Hippocampal formation (tissue), 2 donors: ENCODE results near the gene DEFB114.

ENCODE experiments used
- DNase-seq, 2 donors: peaks; one replicate each; lab custom pipeline; 2025; lab: John Stamatoyannopoulos, UW

DEFB114 gene

GRCh38 chr6:49935387-49935786, 28.6 kb downstream of the DEFB114 start:
- no peak for DNase-seq

- no peak for DNase-seq
These were observed 29.2 kb downstream of the DEFB114 start for GRCh38 chr6:49934770-49935169.

GRCh38 chr6:49933526-49933925, 30.4 kb downstream of the DEFB114 start:
- DNase-seq = no peak

GRCh38 chr6:49929340-49929739, 34.6 kb downstream of the DEFB114 start:
- DNase-seq = no peak

- DNase-seq = no peak
These were observed 40.1 kb downstream of the DEFB114 start for GRCh38 chr6:49923826-49924225.

- DNase-seq = no peak
These were observed 43.9 kb downstream of the DEFB114 start for GRCh38 chr6:49919935-49920644.

- DNase-seq = no peak
These were observed 44.7 kb downstream of the DEFB114 start for GRCh38 chr6:49919261-49919660.

- no peak for DNase-seq
These were observed 45.2 kb downstream of the DEFB114 start for GRCh38 chr6:49918787-49919186.

GRCh38 chr6:49915035-49915434, 48.9 kb downstream of the DEFB114 start:
- no peak for DNase-seq

GRCh38 chr6:49913636-49914375, 50.2 kb downstream of the DEFB114 start:
- no peak for DNase-seq

- no peak for DNase-seq
These were observed 51.8 kb downstream of the DEFB114 start for GRCh38 chr6:49912196-49912595.

GRCh38 chr6:49911252-49911651, 52.7 kb downstream of the DEFB114 start:
- no peak for DNase-seq
